Activated CD4-positive, alpha-beta T cell treated with anti-CD3 and anti-CD28 coated beads for 36 hours (primary cell): ENCODE measurements around the gene SF1. TPM values are rescaled to one million over a fixed set of nuclear protein-coding genes. Genes with fewer than 3 reads are reported as not detected.

ENCODE experiments used
- ATAC-seq: fragments of 200-7000 bp; cut with Tn5 transposase; one replicate; pipeline ENCODE4 v1.10.0; 2021; ENCODE audit warnings: mild to moderate bottlenecking, moderate library complexity
- CTCF ChIA-PET: fragments of 350-600 bp; sonication (Branson Sonifier 250); formaldehyde crosslinking; loops from one replicate; lab custom pipeline; 2021; ENCODE audit warnings: antibody characterized with exemption; lab: Charles Lee
- POLR2A ChIA-PET: fragments of 350-600 bp; sonication (Branson Sonifier 250); formaldehyde crosslinking; loops from one replicate; lab custom pipeline; 2021; ENCODE audit warnings: antibody characterized with exemption, inconsistent platforms; lab: Charles Lee
- DNase-seq: peaks from one replicate; pipeline ENCODE4 v3.0.0-alpha.2; 2020
- H3K27ac Mint-ChIP-seq: one replicate; pipeline ENCODE4 v1.8.0; 2021; ENCODE audit warnings: mixed read lengths
- H3K27me3 Mint-ChIP-seq: one replicate; pipeline ENCODE4 v1.8.0; 2021; ENCODE audit warnings: mixed read lengths
- H3K36me3 Mint-ChIP-seq: one replicate; pipeline ENCODE4 v1.8.0; 2021; ENCODE audit warnings: low read depth, mixed read lengths
- H3K4me1 Mint-ChIP-seq: one replicate; pipeline ENCODE4 v1.8.0; 2021; ENCODE audit warnings: mixed read lengths
- H3K4me3 Mint-ChIP-seq: one replicate; pipeline ENCODE4 v1.8.0; 2021; ENCODE audit warnings: mild to moderate bottlenecking, moderate library complexity, mixed read lengths
- H3K9me3 Mint-ChIP-seq: one replicate; pipeline ENCODE4 v1.8.0; 2021; ENCODE audit warnings: low read depth, mixed read lengths
- intact Hi-C, 2 experiments: fragments of 100-400 bp; cut with DNase I in 1 of 2; cut with micrococcal nuclease in 1 of 2; formaldehyde crosslinking; loops; one replicate each; pipeline versions ENCODE4 v1.14.2 to v1.15.1; 2022 to 2024; cut with DNase I, micrococcal nuclease
- total RNA-seq, 2 experiments: library from RNA; stranded (reverse); gene quantifications; one replicate each; pipeline ENCODE4 v1.2.3, GENCODE V29; 2021

The SF1 gene
- total RNA-seq, 2 experiments from 2014 or later, result 318 to 362 TPM

DNA sequence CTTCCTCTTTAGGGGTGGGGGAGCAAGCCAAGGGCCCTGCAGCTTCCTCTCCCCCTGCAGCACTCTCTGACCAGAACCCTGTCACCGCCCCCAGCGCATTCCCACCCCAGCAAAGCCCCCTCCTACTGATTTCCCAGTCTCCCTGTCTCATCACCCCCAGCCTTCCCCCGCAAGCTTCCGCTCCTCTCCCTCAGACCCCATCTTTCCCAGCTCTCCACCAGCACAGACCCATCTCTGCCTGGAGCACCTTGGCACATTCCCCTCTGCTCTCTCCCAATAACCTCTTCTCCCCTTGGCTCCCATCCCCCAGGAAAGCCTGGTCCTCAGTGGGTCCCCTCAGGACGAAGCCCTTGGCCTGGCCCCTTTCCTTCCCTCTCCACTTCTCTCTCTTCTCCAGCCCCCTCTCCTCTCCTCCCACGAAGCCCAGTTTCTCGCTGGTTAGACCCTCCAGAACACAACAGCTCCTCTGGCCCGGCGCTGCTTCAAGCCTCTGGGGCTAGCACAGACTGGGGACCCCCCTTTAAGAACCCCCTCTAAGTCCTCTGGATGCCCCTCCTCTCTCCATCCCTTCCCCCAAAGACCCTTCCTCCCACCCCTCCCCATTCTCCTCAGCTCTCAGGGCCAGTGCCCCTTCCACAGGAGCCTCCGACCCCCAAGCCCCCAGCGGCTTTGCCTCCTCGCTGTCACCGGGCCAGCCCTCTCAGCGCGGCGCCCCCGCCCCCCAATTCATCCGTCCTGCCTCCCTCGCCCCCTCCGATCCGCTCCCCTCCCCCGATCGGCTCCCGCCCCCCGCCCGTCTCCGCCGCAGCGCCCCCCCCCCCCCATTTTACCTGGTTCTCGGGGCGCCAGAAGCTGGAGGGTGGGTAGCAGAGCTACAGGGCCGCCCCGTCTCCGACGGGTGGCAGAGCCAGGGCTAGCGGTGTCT, 55.9 kb downstream of the SF1 start:
- no peaks in the 10 kb centered on the region for H3K9me3 Mint-ChIP-seq
- H3K27ac Mint-ChIP-seq, result no peak overlapping the region
- intact Hi-C loops, result loop anchor here (1.0 kb wide), 6 partner anchors 8 to 363 kb away; partner anchors contain the start of genes ATG2A (in 1 of the 2) and RPS6KA4 (in 1 of the 2)
- H3K4me1 Mint-ChIP-seq, result peaks cover 11% of the 10 kb centered on the region
- no peak overlapping the region for H3K4me3 Mint-ChIP-seq
- ATAC-seq, result no peak
- ChIA-PET POLR2A (no interaction called here), CTCF (interaction anchor here (0.6 to 1.7 kb wide), 3 partner anchors 11 to 34 kb away, joined by 3 to 13 read pairs (median 6); no protein-coding TSS in a partner anchor)
- H3K27me3 Mint-ChIP-seq, result peaks cover 26% of the 10 kb centered on the region
- H3K36me3 Mint-ChIP-seq, result no peaks in the 10 kb centered on the region
- DNase-seq, result no peak

DNA sequence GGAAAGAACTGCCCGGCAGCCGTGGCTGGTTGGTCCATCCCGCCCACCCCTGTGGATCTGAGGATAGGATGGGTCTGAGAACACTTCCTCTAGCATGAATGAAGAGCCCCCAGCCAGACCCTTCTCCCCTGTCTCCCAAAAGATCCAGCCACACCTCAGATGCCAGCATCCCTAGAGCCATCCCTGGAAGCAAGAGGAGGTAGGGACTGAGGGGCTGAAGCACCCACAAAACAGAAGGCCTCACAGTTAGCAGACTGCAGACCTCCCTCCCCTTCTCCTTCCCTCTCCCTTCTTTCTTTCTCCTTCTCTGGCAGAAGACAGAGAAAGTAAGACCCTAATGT, 57.0 kb downstream of the SF1 start:
- intact Hi-C loops, result no loop called here
- peaks cover 35% of the 10 kb centered on the region for H3K27me3 Mint-ChIP-seq
- ChIA-PET POLR2A (no interaction called here), CTCF (interaction anchor here (1.4 to 1.7 kb wide), 2 partner anchors 12 to 33 kb away, joined by 6 to 13 read pairs; no protein-coding TSS in a partner anchor)
- no peak overlapping the region for H3K27ac Mint-ChIP-seq
- DNase-seq (no peak), ATAC-seq (no peak)
- H3K4me3 Mint-ChIP-seq, result no peak overlapping the region
- H3K4me1 Mint-ChIP-seq, result peaks cover 11% of the 10 kb centered on the region
- H3K9me3 Mint-ChIP-seq, result no peaks in the 10 kb centered on the region
- H3K36me3 Mint-ChIP-seq, result no peaks in the 10 kb centered on the region

DNA sequence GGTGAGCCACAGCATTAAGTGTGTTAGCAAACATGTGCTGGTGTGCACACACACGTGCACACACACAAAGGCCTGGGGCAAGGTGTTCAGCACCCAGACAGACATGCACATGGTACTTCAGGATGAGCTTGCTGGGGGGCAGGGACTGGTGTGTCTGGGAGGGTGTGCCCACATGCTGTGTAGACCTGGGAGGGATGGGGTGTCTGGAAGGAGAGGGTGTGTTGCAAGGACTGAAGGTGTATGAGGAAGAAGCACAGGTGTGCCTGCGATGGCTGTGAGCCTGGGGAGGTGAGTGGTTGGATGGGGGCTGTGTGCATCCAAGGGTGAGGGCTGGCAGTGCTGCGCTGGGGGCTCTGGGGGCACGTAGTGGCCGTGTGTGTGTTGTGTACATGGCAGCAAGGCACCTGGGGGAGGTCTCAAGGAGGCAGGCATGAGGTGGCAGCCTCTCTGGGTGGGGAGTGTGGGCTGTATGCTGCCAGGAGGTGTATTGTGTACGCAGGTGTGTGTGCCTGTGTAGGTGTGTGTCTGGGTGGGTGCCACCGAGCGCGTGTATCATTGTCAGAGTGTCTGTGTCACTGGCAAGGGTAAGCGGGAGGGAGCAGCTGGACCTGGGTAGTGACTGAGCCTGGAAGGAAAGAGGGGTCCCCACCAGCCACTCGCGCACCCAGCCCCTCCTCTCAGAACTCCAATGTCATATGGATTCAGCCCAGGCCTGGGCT, 57.5 kb downstream of the SF1 start:
- intact Hi-C loops, result no loop called here
- peaks cover 40% of the 10 kb centered on the region for H3K27me3 Mint-ChIP-seq
- H3K27ac Mint-ChIP-seq, result no peak overlapping the region
- H3K4me1 Mint-ChIP-seq, result peaks cover 11% of the 10 kb centered on the region
- POLR2A ChIA-PET, result no interaction called here
- no peaks in the 10 kb centered on the region for H3K36me3 Mint-ChIP-seq
- CTCF ChIA-PET, result no interaction called here
- DNase-seq, result no peak
- H3K4me3 Mint-ChIP-seq, result no peak overlapping the region
- H3K9me3 Mint-ChIP-seq, result no peaks in the 10 kb centered on the region
- ATAC-seq, result no peak

DNA sequence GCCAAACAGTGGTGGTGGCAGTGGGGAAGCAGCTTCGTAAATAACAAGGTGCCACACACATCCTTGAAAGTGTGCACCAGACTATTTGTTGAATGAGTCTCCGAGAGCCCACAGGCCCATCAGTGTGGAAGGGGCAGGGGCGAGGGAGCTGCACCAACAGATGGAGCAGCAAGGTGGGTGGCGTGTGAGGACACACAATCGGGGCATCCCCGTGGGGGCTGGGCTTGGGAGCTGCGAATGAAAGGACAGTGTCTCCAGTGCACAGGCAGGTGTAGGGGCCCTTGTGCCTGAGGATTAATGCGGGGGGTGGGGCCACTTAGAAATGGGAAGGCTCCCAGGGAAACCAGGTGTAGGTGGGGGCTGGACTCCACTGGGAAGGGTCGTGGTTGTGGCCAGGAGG, 58.2 kb downstream of the SF1 start:
- H3K27me3 Mint-ChIP-seq, result peaks cover 44% of the 10 kb centered on the region
- no peak overlapping the region for H3K27ac Mint-ChIP-seq
- peaks cover 11% of the 10 kb centered on the region for H3K4me1 Mint-ChIP-seq
- intact Hi-C loops, result no loop called here
- CTCF ChIA-PET, result interaction anchor here (0.8 kb wide), 1 partner anchor 19 kb away, joined by 3 read pairs; no protein-coding TSS in a partner anchor
- H3K9me3 Mint-ChIP-seq, result no peaks in the 10 kb centered on the region
- POLR2A ChIA-PET, result no interaction called here
- ATAC-seq, result no peak
- H3K4me3 Mint-ChIP-seq, result no peak overlapping the region
- DNase-seq, result no peak
- H3K36me3 Mint-ChIP-seq, result no peaks in the 10 kb centered on the region

DNA sequence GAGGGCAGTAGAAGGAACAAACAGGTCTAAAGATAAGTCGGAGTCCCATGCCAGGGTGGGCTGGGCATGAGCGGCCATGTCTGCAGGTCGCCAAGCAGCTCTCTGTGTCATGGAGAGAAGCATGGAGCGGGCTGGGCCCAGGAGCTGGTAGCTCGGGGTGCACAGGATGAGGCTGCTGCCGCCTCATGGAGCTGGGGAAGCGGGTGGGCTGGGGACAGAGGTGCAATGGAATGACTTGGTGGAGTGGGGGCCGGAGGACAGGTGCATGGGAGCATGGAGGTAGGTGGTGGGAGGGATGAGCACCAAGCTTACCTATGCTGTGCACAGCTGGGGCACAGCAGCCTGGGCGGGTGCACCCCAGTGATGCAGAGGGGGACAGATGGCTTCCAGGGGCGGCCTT, 58.9 kb downstream of the SF1 start:
- CTCF ChIA-PET, result interaction anchor here (0.8 to 1.6 kb wide), 3 partner anchors 20 to 31 kb away, joined by 3 to 5 read pairs (median 3); no protein-coding TSS in a partner anchor
- peaks cover 52% of the 10 kb centered on the region for H3K27me3 Mint-ChIP-seq

DNA sequence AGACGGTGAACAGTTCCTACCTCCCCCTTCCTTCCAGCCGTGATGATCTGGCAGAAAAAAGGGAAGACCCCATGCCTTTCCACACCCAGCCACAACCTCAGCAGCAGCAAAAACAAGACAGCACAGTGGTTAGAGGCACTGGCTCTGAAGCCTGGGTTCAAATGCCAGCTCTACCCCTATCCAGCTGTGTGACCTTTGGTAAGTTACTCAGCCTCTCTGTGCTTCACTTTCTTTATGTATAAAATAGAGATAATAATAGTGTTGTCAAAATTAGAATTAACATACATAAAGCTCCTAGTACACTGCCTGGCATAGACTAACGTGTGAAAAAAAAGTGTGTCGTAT, 59.6 kb downstream of the SF1 start:
- Mint-ChIP-seq H3K27ac (no peak overlapping the region), H3K36me3 (no peaks in the 10 kb centered on the region), H3K9me3 (no peaks in the 10 kb centered on the region), H3K27me3 (peaks cover 58% of the 10 kb centered on the region), H3K4me3 (no peak overlapping the region), H3K4me1 (peaks cover 5% of the 10 kb centered on the region)
- DNase-seq (no peak), ATAC-seq (no peak)
- ChIA-PET CTCF (interaction anchor here (1.0 to 1.6 kb wide), 3 partner anchors 14 to 30 kb away, joined by 3 to 5 read pairs (median 3); no protein-coding TSS in a partner anchor), POLR2A (no interaction called here)
- intact Hi-C loops, result no loop called here

More for the DNA sequence above, 58.9 kb downstream of the SF1 start:
- POLR2A ChIA-PET, result no interaction called here
- peaks cover 7% of the 10 kb centered on the region for H3K4me1 Mint-ChIP-seq
- ATAC-seq (no peak), DNase-seq (no peak)
- no peak overlapping the region for H3K27ac Mint-ChIP-seq
- intact Hi-C loops, result no loop called here
- no peak overlapping the region for H3K4me3 Mint-ChIP-seq
- H3K9me3 Mint-ChIP-seq, result no peaks in the 10 kb centered on the region
- H3K36me3 Mint-ChIP-seq, result no peaks in the 10 kb centered on the region

DNA sequence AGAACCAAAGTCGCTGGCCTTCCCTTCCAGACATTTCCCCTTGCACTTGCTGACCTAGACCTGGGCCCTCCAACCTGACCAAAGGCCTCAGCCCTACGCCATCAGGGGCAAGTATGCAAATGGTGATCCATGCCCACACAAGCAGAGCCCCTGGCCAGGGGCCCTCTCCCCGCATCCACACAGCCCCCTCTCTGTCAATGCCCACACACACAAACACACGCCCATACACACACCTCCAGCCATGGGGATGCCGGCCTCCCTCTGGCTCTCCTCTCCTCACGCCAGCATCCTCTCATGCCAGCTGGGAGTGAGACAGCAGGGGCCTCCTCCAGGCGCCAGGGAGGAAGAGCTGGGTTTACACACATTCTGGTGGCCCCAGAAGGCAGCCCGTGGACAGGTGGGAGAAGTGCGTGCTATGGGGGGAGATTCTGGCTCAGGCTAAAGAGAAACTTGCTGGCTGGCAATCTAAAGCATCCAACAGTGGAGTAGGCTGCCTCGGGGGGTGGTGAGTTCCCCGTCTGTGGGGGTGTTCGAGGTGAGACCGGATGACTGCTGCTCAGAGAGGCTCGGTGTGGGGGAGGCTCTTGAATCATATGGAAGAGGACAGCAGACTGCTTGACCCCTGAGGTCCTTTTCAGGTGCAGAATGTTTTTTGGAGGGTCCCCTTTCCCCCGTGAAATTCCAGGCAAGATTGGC, 60.1 kb downstream of the SF1 start:
- no peaks in the 10 kb centered on the region for H3K36me3 Mint-ChIP-seq
- H3K27me3 Mint-ChIP-seq, result peaks cover 58% of the 10 kb centered on the region
- no peak for DNase-seq
- H3K4me3 Mint-ChIP-seq, result no peak overlapping the region
- no peaks in the 10 kb centered on the region for H3K9me3 Mint-ChIP-seq
- no peak overlapping the region for H3K27ac Mint-ChIP-seq
- ChIA-PET POLR2A (no interaction called here), CTCF (interaction anchor here (1.3 to 1.6 kb wide), 3 partner anchors 13 to 30 kb away, joined by 3 to 5 read pairs (median 4); partner anchors contain the start of gene RASGRP2)
- intact Hi-C loops, result no loop called here
- peaks cover 2% of the 10 kb centered on the region for H3K4me1 Mint-ChIP-seq
- ATAC-seq, result no peak

DNA sequence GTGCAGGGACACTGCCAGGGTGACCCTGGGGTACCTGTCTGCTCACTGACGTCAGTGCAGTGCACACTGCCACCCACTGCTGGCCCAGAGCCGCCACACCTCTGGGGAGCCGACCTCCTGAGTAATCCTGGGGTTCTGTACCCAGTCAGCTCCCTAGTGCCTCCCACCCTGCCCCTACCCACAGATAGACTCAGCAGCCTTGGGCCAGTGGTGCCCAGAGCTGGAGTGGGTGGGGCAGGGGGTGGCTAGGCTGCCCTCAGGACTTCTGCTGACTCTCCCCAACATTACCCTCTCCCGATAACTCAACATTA, 61.1 kb downstream of the SF1 start:
- POLR2A ChIA-PET, result no interaction called here

DNA sequence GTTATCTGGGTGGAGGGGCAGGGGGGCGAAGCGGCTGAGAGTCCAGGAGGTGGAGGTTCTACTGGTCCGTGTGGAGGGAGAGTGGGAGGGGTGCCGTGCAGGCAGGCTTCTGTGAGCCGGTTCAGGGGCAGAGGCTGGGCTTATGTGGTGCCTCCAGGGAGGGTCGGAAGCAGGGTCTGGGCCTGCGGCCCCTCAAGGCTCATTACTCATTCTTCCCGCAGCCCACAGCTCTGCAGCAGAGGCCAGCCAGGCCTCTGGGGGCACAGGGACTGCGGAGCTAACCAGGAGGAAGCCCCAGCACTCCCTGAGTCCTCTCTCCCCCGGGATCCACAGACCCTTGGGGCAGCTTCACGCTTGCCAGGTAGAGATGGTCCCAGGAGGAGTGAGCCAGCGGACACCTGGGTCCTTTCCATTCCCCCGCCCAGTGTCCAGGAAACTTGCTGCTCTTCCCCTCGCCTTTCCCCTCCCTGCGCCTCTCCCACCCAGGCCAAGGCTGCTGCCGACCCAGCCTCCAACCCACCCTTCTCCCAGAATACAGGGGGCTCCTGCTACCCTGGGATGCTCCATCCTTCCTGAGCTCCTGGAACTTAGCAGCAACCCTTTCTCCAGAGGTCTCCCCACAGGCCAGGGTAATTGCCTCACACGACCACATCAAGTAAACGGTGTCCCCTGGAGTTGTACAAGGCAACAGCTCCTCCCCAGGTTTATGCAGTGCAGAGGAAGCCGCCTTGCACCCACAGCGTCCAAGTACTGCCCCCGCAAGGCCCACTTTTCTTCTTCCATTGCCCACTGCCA, 61.7 kb downstream of the SF1 start:
- no peak overlapping the region for H3K4me3 Mint-ChIP-seq
- no peak for ATAC-seq
- CTCF ChIA-PET, result interaction anchor here (1.0 to 1.3 kb wide), 2 partner anchors 28 kb away, joined by 3 to 4 read pairs; partner anchors contain the start of gene RASGRP2
- H3K36me3 Mint-ChIP-seq, result no peaks in the 10 kb centered on the region
- no peak for DNase-seq
- intact Hi-C loops, result no loop called here
- no peak overlapping the region for H3K27ac Mint-ChIP-seq
- H3K4me1 Mint-ChIP-seq, result peaks cover 11% of the 10 kb centered on the region
- H3K9me3 Mint-ChIP-seq, result no peaks in the 10 kb centered on the region
- peaks cover 60% of the 10 kb centered on the region for H3K27me3 Mint-ChIP-seq
- POLR2A ChIA-PET, result no interaction called here

More for the DNA sequence above, 61.1 kb downstream of the SF1 start:
- Mint-ChIP-seq H3K27me3 (peaks cover 59% of the 10 kb centered on the region), H3K9me3 (no peaks in the 10 kb centered on the region), H3K4me3 (no peak overlapping the region), H3K4me1 (peaks cover 5% of the 10 kb centered on the region), H3K36me3 (no peaks in the 10 kb centered on the region), H3K27ac (no peak overlapping the region)
- CTCF ChIA-PET, result interaction anchor here (0.6 to 1.5 kb wide), 4 partner anchors 8 to 29 kb away, joined by 3 to 6 read pairs (median 4); partner anchors contain the start of gene RASGRP2
- no peak for DNase-seq
- ATAC-seq, result no peak
- intact Hi-C loops, result no loop called here

DNA sequence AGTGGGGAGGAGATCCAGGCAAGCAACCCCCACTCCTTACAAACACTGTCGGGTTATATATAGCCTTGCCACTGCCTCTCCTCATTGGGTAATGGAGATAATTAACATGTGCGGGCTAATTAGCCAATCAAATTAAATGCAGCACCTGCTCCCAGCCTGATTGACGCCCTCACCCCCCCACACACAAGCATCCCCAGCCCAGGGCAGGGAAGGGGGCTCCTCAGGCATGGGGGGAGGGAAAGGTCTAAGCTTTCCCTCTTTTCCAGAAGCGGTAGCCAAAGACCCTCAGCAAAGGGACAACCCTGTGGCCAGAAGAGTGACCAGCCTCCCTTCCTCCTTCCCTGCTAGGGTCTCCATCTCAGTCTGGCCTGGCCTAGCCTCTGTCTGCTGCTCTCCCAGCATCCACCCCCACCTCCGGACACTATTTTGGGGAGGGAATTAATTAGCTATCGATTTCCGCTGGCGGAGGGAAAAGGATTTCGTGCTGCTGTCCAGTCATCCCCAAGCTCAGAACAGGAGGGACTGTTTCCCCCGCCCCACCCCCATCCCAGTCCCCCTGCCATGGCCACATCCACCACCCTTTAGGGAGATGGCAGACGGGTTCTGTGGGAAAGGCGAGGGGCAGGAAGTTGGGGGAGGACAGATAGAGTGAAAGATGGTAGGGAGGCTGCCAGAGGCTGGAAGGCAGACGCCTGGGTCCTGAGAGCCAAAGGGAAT, 62.4 kb downstream of the SF1 start:
- DNase-seq (no peak), ATAC-seq (no peak)
- H3K4me1 Mint-ChIP-seq, result peaks cover 13% of the 10 kb centered on the region
- H3K4me3 Mint-ChIP-seq, result no peak overlapping the region
- H3K27ac Mint-ChIP-seq, result no peak overlapping the region
- H3K27me3 Mint-ChIP-seq, result peaks cover 62% of the 10 kb centered on the region
- POLR2A ChIA-PET, result no interaction called here
- H3K36me3 Mint-ChIP-seq, result no peaks in the 10 kb centered on the region
- CTCF ChIA-PET, result interaction anchor here (0.7 to 2.2 kb wide), 4 partner anchors 9 to 27 kb away, joined by 3 to 8 read pairs (median 4); no protein-coding TSS in a partner anchor
- H3K9me3 Mint-ChIP-seq, result no peaks in the 10 kb centered on the region
- intact Hi-C loops, result no loop called here
